Activated T-helper 2 cell treated with anti-CD3 and anti-CD28 coated beads, Interferon-gamma antibody, Interleukin-2, Interleukin-4, amounts not matched to agents 10 μg/mL and 5 μg/mL and 100 μg/mL, durations not matched to agents 14 hours and 24 hours and 36 hours (primary cell): ENCODE data around the gene LECT2. TPM values are rescaled to one million over a fixed set of nuclear protein-coding genes. Genes with fewer than 3 reads are reported as not detected.

Source experiments
- DNase-seq: peaks from one replicate; pipeline ENCODE4 v3.0.0; 2021; ENCODE audit warnings: low spot score
- H3K27ac Mint-ChIP-seq: one replicate; pipeline ENCODE4 v1.8.0; 2021; ENCODE audit warnings: mixed read lengths
- H3K27me3 Mint-ChIP-seq: one replicate; pipeline ENCODE4 v1.8.0; 2021; ENCODE audit warnings: low read depth, mixed read lengths
- H3K36me3 Mint-ChIP-seq: one replicate; pipeline ENCODE4 v1.8.0; 2021; ENCODE audit warnings: low read depth, mixed read lengths
- H3K4me1 Mint-ChIP-seq: one replicate; pipeline ENCODE4 v1.8.0; 2021; ENCODE audit warnings: low read depth, mixed read lengths
- H3K4me3 Mint-ChIP-seq: one replicate; pipeline ENCODE4 v1.8.0; 2021; ENCODE audit warnings: low read depth, mild to moderate bottlenecking, moderate library complexity, mixed read lengths
- H3K9me3 Mint-ChIP-seq: one replicate; pipeline ENCODE4 v1.8.0; 2021; ENCODE audit warnings: mixed read lengths
- intact Hi-C: fragments of 100-400 bp; cut with micrococcal nuclease; formaldehyde crosslinking; loops from one replicate; pipeline ENCODE4 v1.15.1; 2023
- total RNA-seq: library from RNA; stranded (reverse); gene quantifications from 2 replicates; pipeline ENCODE4 v1.2.3, GENCODE V29; 2022

LECT2 gene
- total RNA-seq, 1 donor from 2014 or later: not detected

GRCh38 chr5:135944967-135945560, 9.7 kb downstream of the LECT2 start:
- Mint-ChIP-seq H3K27ac (no peak overlapping the region), H3K4me3 (no peak overlapping the region), H3K27me3 (peaks cover 31% of the 10 kb centered on the region), H3K36me3 (no peaks in the 10 kb centered on the region), H3K4me1 (no peaks in the 10 kb centered on the region), H3K9me3 (no peaks in the 10 kb centered on the region)
- intact Hi-C loops: loop anchor here (1.0 to 10.0 kb wide), 5 partner anchors 58 to 270 kb away; no protein-coding TSS in a partner anchor
- DNase-seq: no peak

GRCh38 chr5:135944564-135944963, 10.2 kb downstream of the LECT2 start:
- no peak overlapping the region for H3K27ac Mint-ChIP-seq
- no peak overlapping the region for H3K4me3 Mint-ChIP-seq
- no peaks in the 10 kb centered on the region for H3K36me3 Mint-ChIP-seq
- intact Hi-C loops: loop anchor here (1.0 to 10.0 kb wide), 2 partner anchors 118 to 270 kb away; no protein-coding TSS in a partner anchor
- H3K27me3 Mint-ChIP-seq: peaks cover 30% of the 10 kb centered on the region
- no peak for DNase-seq
- H3K4me1 Mint-ChIP-seq: no peaks in the 10 kb centered on the region
- H3K9me3 Mint-ChIP-seq: no peaks in the 10 kb centered on the region

- Mint-ChIP-seq H3K27me3 (peaks cover 37% of the 10 kb centered on the region), H3K9me3 (no peaks in the 10 kb centered on the region), H3K4me3 (no peak overlapping the region), H3K36me3 (no peaks in the 10 kb centered on the region), H3K27ac (no peak overlapping the region), H3K4me1 (no peaks in the 10 kb centered on the region)
- intact Hi-C loops: loop anchor here (10.0 kb wide), 1 partner anchor 273 kb away; no protein-coding TSS in a partner anchor
- DNase-seq: no peak
Observed at GRCh38 chr5:135942202-135942771, 12.5 kb downstream of the LECT2 start.

GRCh38 chr5:135941711-135942110, 13.1 kb downstream of the LECT2 start:
- Mint-ChIP-seq H3K36me3 (no peaks in the 10 kb centered on the region), H3K4me3 (no peak overlapping the region), H3K9me3 (no peaks in the 10 kb centered on the region), H3K27me3 (peaks cover 36% of the 10 kb centered on the region), H3K4me1 (no peaks in the 10 kb centered on the region), H3K27ac (no peak overlapping the region)
- DNase-seq: no peak
- intact Hi-C loops: loop anchor here (10.0 kb wide), 1 partner anchor 273 kb away; no protein-coding TSS in a partner anchor

GRCh38 chr5:135937245-135937911, 17.4 kb downstream of the LECT2 start:
- H3K36me3 Mint-ChIP-seq: no peaks in the 10 kb centered on the region

GRCh38 chr5:135934939-135935338, 19.8 kb downstream of the LECT2 start:
- peaks cover 48% of the 10 kb centered on the region for H3K27me3 Mint-ChIP-seq

More at GRCh38 chr5:135937245-135937911, 17.4 kb downstream of the LECT2 start:
- Mint-ChIP-seq H3K4me1 (no peaks in the 10 kb centered on the region), H3K4me3 (no peak overlapping the region), H3K27ac (no peak overlapping the region), H3K9me3 (no peaks in the 10 kb centered on the region), H3K27me3 (peaks cover 44% of the 10 kb centered on the region)
- DNase-seq: no peak
- intact Hi-C loops: no loop called here

GRCh38 chr5:135930949-135931295, 23.9 kb downstream of the LECT2 start:
- intact Hi-C loops: no loop called here

More at GRCh38 chr5:135934939-135935338, 19.8 kb downstream of the LECT2 start:
- intact Hi-C loops: no loop called here
- no peaks in the 10 kb centered on the region for H3K4me1 Mint-ChIP-seq
- H3K27ac Mint-ChIP-seq: no peak overlapping the region
- no peaks in the 10 kb centered on the region for H3K36me3 Mint-ChIP-seq
- no peak for DNase-seq
- H3K9me3 Mint-ChIP-seq: no peaks in the 10 kb centered on the region
- no peak overlapping the region for H3K4me3 Mint-ChIP-seq

GRCh38 chr5:135930029-135930948, 24.5 kb downstream of the LECT2 start:
- Mint-ChIP-seq H3K36me3 (no peaks in the 10 kb centered on the region), H3K4me1 (no peaks in the 10 kb centered on the region), H3K27me3 (peaks cover 55% of the 10 kb centered on the region), H3K27ac (no peak overlapping the region), H3K4me3 (no peak overlapping the region), H3K9me3 (no peaks in the 10 kb centered on the region)
- intact Hi-C loops: no loop called here
- no peak for DNase-seq

More at GRCh38 chr5:135930949-135931295, 23.9 kb downstream of the LECT2 start:
- Mint-ChIP-seq H3K36me3 (no peaks in the 10 kb centered on the region), H3K4me3 (no peak overlapping the region), H3K27ac (no peak overlapping the region), H3K27me3 (peaks cover 58% of the 10 kb centered on the region), H3K9me3 (no peaks in the 10 kb centered on the region), H3K4me1 (no peaks in the 10 kb centered on the region)
- no peak for DNase-seq

GRCh38 chr5:135921388-135921787, 33.4 kb downstream of the LECT2 start:
- Mint-ChIP-seq H3K27me3 (peaks cover 54% of the 10 kb centered on the region), H3K4me1 (peaks cover 5% of the 10 kb centered on the region), H3K36me3 (no peaks in the 10 kb centered on the region), H3K9me3 (no peaks in the 10 kb centered on the region), H3K27ac (no peak overlapping the region), H3K4me3 (no peak overlapping the region)
- intact Hi-C loops: no loop called here
- DNase-seq: no peak

GRCh38 chr5:135920199-135920598, 34.6 kb downstream of the LECT2 start:
- DNase-seq: no peak
- Mint-ChIP-seq H3K36me3 (no peaks in the 10 kb centered on the region), H3K27ac (no peak overlapping the region), H3K9me3 (no peaks in the 10 kb centered on the region), H3K4me1 (peaks cover 14% of the 10 kb centered on the region), H3K4me3 (no peak overlapping the region), H3K27me3 (peaks cover 52% of the 10 kb centered on the region)
- intact Hi-C loops: no loop called here

GRCh38 chr5:135916638-135917263, 38.0 kb downstream of the LECT2 start:
- peaks cover 4% of the 10 kb centered on the region for H3K9me3 Mint-ChIP-seq
- no peak overlapping the region for H3K27ac Mint-ChIP-seq
- no peak overlapping the region for H3K4me3 Mint-ChIP-seq
- no peak for DNase-seq
- H3K36me3 Mint-ChIP-seq: no peaks in the 10 kb centered on the region
- intact Hi-C loops: no loop called here
- H3K4me1 Mint-ChIP-seq: peaks cover 29% of the 10 kb centered on the region
- peaks cover 42% of the 10 kb centered on the region for H3K27me3 Mint-ChIP-seq

- H3K36me3 Mint-ChIP-seq: no peaks in the 10 kb centered on the region
- intact Hi-C loops: no loop called here
- H3K4me1 Mint-ChIP-seq: peaks cover 29% of the 10 kb centered on the region
- H3K4me3 Mint-ChIP-seq: no peak overlapping the region
- peaks cover 50% of the 10 kb centered on the region for H3K27me3 Mint-ChIP-seq
- no peak overlapping the region for H3K27ac Mint-ChIP-seq
- no peak for DNase-seq
- H3K9me3 Mint-ChIP-seq: peaks cover 4% of the 10 kb centered on the region
Observed at GRCh38 chr5:135915466-135916001, 39.2 kb downstream of the LECT2 start.
